ENCODE results near the gene KRTAP10-6.

GRCh38 chr21:44632067-44632466, 39.8 kb upstream of the KRTAP10-6 start:
- TF ChIP-seq FOXK2 (IDR thresholded peaks at IDR 0.05) (no peak), ZNF384 (IDR thresholded peaks at IDR 0.05) (no peak)
